ENCODE data around the gene CHST9. TPM values are rescaled to one million over a fixed set of nuclear protein-coding genes. Genes with fewer than 3 reads are reported as not detected.

The CHST9 gene
- total RNA-seq, 1 experiment from 2014 or later: 3.5 TPM

- H3K27me3 ChIP-seq (ENCODE audit: insufficient read depth, low read length): no peaks in the 10 kb centered on the region; the same call in 1 of the 2 replicates
Measured at GRCh38 chr18:27206411-27206810, 21.3 kb upstream of the CHST9 start.

More at GRCh38 chr18:27206411-27206810, 21.3 kb upstream of the CHST9 start:
- no peak for DNase-seq
- no peak overlapping the region for H3K4me2 ChIP-seq (ENCODE audit: insufficient read depth, insufficient read length, low read length)
- no peaks in the 10 kb centered on the region for H3K79me2 ChIP-seq (ENCODE audit: insufficient read depth, low read length)
- no peak overlapping the region for H2BK12ac ChIP-seq (ENCODE audit: insufficient read length, low read depth, low read length)
- H4K5ac ChIP-seq (ENCODE audit: insufficient read length, low read depth, low read length): no peak overlapping the region
- Mint-ChIP-seq H3K27me3 (ENCODE audit: low read depth) (no peaks in the 10 kb centered on the region), H3K36me3 (ENCODE audit: insufficient read depth in 1 of 3, low read depth in 3 of 3) (no peaks in the 10 kb centered on the region), H3K9me3 (no peaks in the 10 kb centered on the region), H3K27ac (no peak overlapping the region; a peak in 1 of 7 replicates), H3K4me1 (no peaks in the 10 kb centered on the region), H3K4me3 (no peak overlapping the region)
- H4K8ac ChIP-seq (replicated peaks; ENCODE audit: insufficient read length, low read depth, low read length): no peak overlapping the region
- no peak overlapping the region for H2AFZ ChIP-seq (ENCODE audit: low read length)
- no CpG with 5 or more reads among the region's 3 CpGs for WGBS (ENCODE audit: extremely low coverage, insufficient read length, low lambda C conversion rate)
- H4K91ac ChIP-seq (ENCODE audit: insufficient read length, low read depth, low read length): no peak overlapping the region
- no peak overlapping the region for H3K18ac ChIP-seq (ENCODE audit: insufficient read length, low read depth, low read length)
- no peak overlapping the region for H2BK120ac ChIP-seq (ENCODE audit: low read depth, low read length, poor library complexity, severe bottlenecking)
- H3K23me2 ChIP-seq (ENCODE audit: insufficient read length, low read depth, low read length, poor library complexity, severe bottlenecking): no peaks in the 10 kb centered on the region
- no peak overlapping the region for H3K23ac ChIP-seq (ENCODE audit: insufficient read length, low read depth, low read length)
- H3K14ac ChIP-seq (ENCODE audit: insufficient read depth, low read length): no peak overlapping the region
- H3K56ac ChIP-seq (ENCODE audit: insufficient read length, low read depth, low read length): no peak overlapping the region
- H3K79me1 ChIP-seq (ENCODE audit: insufficient read depth, low read depth, low read length, poor library complexity, severe bottlenecking): no peaks in the 10 kb centered on the region
- no peak overlapping the region for H2BK15ac ChIP-seq (ENCODE audit: low read depth, low read length)
- no peak overlapping the region for H3K27ac ChIP-seq (ENCODE audit: insufficient read length, low read depth, low read length)
- H2AK5ac ChIP-seq (ENCODE audit: insufficient read length, low read length): no peak overlapping the region
- no peaks in the 10 kb centered on the region for H4K20me1 ChIP-seq (ENCODE audit: control insufficient read depth, insufficient read depth, insufficient read length)
- H3K4ac ChIP-seq (ENCODE audit: low read depth, low read length): no peak overlapping the region
- no peak overlapping the region for H3K9ac ChIP-seq (ENCODE audit: extremely low read depth, insufficient read length, low read length)
- no peak for TF ChIP-seq CTCF (conservative IDR thresholded peaks at IDR 0.05)
- H2BK20ac ChIP-seq (ENCODE audit: low read depth, low read length, poor library complexity, severe bottlenecking): no peak overlapping the region
- no peaks in the 10 kb centered on the region for H3K9me3 ChIP-seq (ENCODE audit: control insufficient read depth, low read depth, low read length)
- no peak overlapping the region for H3T11ph ChIP-seq (ENCODE audit: low read length)
- no peaks in the 10 kb centered on the region for H3K4me1 ChIP-seq (ENCODE audit: insufficient read depth, low read length)
- H2BK5ac ChIP-seq (ENCODE audit: insufficient read length, low read length): no peak overlapping the region

All from H9 (cell line).